GM10266 (cell line): Measurements from ENCODE around the gene CPVL.

Source experiments
- DNase-seq: peaks from one replicate; pipeline ENCODE4 v3.0.0; 2012; ENCODE audit errors: extremely low spot score
- CTCF ChIP-seq: IDR thresholded peaks from 2 replicates; pipeline ENCODE4 v1.5.1; 2012; ENCODE audit warnings: mild to moderate bottlenecking, low read depth; ENCODE audit not compliant: control insufficient read depth, insufficient read depth; ENCODE audit errors: missing control alignments

The CPVL gene

GRCh38 chr7:29046978-29047377, 99.4 kb downstream of the CPVL start:
- no peak for TF ChIP-seq CTCF
- no peak for DNase-seq

GRCh38 chr7:29045258-29046086, 100.9 kb downstream of the CPVL start:
- TF ChIP-seq CTCF: no peak
- no peak for DNase-seq

- DNase-seq: no peak
- no peak for TF ChIP-seq CTCF
These were observed 101.8 kb downstream of the CPVL start for GRCh38 chr7:29044554-29044953.

GRCh38 chr7:29043576-29043975, 102.8 kb downstream of the CPVL start:
- DNase-seq: no peak

GRCh38 chr7:29042824-29043231, 103.5 kb downstream of the CPVL start:
- no peak for TF ChIP-seq CTCF

More at GRCh38 chr7:29043576-29043975, 102.8 kb downstream of the CPVL start:
- no peak for TF ChIP-seq CTCF

GRCh38 chr7:29041991-29042390, 104.3 kb downstream of the CPVL start:
- no peak for DNase-seq
- TF ChIP-seq CTCF: no peak

More at GRCh38 chr7:29042824-29043231, 103.5 kb downstream of the CPVL start:
- no peak for DNase-seq

- TF ChIP-seq CTCF: no peak
- no peak for DNase-seq
These were observed 105.8 kb downstream of the CPVL start for GRCh38 chr7:29040579-29040925.
